Globus pallidus (tissue), 1 donor: ENCODE results near the gene SLC8A1.

Source experiments
- DNase-seq: peaks from one replicate; pipeline ENCODE4 v3.0.0-alpha.2; 2015; ENCODE audit warnings: low spot score

SLC8A1 gene

DNA sequence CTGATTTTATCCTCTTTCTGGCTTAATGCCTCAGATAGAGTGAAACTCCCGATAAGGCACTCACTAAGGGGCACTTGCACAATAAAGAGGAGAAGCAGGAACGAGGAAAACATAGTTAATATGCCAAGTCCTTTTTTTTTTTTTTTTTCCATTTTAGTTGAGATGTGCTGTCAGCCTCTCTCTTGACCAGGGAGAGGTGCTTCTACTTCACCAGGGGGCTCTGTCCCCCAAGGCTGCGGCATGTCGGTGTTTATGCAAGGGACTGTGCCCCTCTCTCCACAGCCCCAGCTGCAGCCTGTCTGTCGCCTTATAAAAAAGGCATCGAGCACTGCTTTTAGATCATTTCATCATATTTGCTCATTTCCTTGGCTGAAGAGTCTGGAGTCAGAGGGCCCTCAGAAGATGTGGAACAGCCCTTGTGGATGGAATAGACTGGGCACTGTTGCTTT lies 178.1 kb downstream of the SLC8A1 start:
- no peak for DNase-seq

DNA sequence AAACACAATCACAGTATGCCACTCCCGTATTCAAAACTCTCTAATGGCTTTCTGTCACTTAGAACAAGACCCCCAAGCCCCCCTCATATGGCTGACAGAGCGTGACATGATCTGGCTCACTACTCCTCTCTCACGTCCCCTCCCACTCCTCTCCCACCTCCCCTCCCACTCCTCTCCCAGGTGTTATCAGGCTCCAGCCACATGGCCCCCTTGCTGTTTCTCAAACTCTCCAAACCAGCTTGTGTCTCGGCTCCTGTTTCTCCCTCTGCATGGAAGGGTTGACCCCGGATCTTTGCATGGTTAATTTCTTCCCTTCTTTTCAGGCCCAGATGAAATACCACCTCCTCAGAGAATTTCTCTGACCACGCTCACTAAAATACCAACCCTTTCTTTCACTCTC lies 180.8 kb downstream of the SLC8A1 start:
- no peak for DNase-seq

DNA sequence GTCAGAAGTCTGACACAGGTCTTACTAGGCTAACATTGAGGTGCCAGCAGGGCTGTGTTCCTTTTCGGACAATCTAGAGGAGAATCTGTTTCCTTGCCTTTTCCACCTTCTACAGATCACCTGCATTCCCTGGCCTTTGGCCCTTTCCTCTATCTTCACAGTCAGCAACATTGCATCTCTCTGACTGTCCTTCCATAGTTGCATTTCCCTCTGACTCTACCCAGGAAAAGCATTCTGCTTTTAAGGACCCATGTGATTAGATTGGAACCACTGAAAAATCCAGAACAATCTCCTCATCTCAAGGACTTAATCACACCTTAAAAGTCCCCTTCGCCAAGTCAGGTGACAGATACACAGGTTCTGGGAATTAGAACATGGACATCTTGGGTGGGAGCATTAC lies 181.5 kb downstream of the SLC8A1 start:
- no peak for DNase-seq

DNA sequence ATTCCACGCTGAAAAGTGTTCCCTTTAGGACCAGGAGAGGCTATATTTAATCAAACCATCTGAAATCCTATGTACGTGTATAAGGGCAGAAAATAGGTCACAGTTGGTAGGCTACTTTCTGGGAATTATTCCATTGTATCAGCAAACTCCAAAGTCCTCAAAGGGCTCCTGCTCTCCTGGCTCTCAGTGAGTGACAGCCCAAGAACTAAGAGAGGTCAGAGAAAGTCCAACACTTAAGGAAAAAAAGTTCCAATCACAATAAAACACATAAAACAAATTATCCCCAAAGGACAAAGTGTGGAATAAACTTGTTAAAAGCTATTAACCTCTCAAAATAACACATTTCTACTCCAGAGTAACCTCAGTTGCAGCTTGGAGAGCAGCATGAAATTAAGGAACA lies 183.3 kb downstream of the SLC8A1 start:
- DNase-seq, result no peak

DNA sequence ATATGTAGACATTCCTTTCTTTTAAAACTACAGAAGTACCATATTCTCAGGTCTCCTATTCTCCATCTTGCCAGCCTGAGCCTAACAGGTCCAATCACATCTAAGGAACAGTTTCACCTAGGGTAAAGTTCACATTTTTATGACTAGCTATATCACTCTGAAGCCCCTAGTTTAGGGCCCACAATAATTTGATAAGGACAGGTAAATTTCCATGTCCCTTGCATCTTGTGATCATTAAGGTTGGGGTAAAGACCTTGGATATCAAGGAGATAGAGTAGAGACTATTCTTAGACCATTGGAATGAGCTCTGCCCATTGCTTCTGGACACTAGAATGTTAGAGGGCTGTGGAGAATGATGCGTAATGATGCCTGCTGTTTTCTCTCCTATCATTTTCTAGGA lies 185.7 kb downstream of the SLC8A1 start:
- DNase-seq, result no peak

DNA sequence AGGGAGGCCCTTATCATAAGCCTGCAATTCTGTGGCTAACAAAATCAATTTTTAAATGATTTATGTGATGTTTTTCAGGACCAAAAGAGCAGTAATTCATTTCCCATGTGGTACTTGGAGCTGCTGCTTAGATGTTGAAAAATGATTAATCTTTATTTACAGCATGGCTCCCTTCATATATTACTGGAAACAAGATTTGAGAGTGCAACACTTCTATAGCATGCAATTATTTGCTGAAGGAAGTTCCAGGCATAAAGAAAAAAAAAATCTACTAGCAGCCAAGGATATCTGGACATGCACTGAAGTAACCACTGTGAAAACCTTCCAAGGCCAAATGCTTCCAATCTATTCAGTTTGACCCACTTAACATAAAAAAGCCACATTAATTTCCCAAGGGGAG lies 186.3 kb downstream of the SLC8A1 start:
- DNase-seq, result no peak

DNA sequence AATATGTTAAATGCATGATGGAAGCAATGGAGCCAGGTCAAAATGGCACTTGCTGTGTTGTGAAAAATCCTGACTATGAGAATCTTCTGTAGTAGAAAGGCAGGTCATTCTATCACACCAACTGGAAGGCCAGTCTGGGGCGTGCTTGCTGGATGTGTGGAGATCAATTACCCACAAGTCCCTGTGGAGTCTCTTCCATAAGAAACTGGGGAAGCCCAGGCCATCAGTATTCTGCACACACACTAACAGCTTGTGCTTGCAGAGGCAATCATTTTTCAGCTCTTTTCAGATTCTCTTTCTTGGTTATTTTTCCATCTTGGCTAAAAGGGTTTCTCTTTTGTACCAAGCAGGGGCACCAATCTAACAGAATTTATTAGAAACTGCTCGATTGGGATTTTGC lies 190.8 kb downstream of the SLC8A1 start:
- DNase-seq, result no peak

DNA sequence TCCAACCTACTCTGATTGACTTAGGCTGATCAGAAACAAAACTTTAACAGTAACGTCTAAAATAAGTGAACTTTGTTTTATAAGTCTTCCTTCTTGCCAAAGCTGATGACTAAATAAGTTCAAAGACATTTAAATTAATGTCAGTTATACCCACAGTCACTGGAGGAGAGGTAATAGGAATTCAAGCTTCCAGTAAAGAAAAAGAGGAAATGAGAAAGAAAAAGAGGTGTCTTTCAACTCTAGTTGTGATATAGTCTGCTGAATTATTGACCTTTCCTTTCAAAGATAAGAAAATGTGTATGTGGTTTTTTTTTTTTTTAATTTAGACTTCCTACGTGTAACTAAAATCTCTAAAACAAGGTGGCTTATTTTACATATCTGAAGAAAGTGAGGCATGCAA lies 191.5 kb downstream of the SLC8A1 start:
- DNase-seq, result no peak

DNA sequence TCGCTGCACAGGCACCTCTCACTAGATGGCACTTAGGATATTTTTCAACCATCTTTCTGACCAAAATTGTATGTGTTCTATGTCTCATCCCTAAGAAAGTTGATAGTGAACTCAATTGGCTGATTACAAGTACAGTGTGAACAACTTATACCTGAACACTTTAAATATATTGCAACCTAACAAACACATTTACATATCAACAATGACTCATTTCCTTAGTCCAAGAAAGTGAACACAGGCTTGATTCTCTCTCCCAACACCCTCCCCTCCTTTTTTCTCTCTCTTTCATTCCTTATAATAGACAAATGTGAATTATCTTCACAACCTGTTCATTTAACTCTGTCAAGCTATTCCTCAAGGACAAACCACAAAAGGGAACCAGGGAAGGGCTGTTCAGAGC lies 192.0 kb downstream of the SLC8A1 start:
- no peak for DNase-seq

DNA sequence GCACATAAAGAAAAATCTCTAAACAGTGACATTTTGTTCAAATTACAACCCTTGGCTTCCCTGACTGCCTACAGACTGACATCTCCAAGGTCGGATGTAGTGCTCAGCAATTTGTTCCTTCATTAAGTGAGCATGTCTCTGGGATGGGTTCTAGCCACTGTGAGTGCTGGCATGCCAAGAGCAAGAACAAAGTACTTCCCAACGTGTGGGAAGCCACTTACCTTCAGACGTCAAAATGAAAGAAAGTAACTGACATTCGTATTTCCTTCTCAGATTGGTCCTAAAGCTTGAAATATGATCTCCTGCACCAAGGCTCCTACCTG lies 193.8 kb downstream of the SLC8A1 start:
- DNase-seq, result no peak

DNA sequence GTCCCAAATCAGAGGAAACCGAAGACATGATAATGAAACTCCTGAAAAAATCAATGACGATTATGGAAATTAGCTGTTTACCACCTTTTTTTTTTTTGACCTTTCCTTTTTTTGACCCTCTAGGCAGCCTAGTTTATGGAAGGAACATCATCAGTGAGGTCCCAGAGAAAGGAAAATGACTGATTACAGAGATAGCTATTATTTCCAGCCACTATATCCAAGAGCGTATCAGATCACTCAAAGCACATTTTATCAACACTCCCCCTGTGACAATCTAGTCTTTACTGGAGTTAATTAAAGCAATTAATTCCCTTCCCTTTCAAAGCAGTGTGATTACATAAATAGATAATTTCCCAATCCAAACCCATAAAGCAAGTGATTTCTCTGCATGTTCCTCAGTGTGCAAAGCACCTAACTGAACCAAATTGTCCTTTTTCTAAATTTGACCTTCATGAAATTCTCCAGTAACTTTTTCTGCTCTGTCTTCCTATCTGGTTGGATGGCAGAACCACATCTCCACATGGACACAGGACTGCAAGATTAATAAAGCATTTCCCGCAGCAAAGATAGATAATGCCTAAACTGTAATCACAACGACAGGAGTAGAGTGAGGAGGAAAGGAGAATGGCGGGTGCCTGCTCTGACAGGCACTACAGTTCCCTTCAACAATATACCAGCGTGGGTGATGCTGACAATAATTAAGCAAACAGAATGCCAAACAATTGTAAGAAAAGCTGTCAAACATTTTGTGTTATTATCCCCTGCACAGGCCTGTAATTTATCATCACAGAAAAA lies 194.4 kb downstream of the SLC8A1 start:
- DNase-seq, result no peak

DNA sequence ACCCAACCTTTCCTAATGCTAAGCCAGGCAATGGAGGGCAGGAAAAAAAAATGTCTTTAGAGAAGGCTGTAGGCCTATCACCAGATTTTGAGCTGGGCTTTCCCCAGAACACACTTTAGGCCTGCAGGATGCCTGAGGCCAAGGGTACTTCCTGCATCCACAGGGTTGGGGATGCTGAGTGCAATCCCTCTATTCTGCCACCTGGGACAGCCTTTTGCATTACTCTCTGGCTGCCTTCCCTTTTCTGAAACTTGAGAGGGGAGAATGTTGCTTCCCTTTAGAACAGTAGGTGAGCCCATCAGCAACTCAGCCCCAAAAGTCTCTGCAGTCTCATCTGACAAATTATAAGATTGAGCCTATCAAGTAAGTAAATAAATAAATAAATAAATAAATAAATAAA lies 195.2 kb downstream of the SLC8A1 start:
- no peak for DNase-seq

DNA sequence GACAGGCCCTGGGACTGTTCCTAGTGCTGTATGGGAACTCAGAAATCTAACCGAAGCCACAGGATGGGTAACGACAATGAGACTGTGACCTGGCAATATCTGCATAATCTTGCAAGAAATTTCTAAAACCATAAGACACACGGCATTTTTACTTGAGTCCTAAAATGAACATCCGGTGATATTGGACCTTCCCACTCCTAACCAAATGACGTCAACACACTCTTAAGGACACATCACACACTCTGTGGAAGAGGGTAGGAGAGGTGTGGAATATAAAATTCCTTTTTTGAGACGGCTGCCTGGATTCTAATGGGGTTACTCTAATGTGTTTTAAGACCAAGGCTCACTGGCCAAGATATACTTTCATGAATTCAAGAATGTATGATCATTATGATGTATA lies 195.9 kb downstream of the SLC8A1 start:
- DNase-seq, result no peak

DNA sequence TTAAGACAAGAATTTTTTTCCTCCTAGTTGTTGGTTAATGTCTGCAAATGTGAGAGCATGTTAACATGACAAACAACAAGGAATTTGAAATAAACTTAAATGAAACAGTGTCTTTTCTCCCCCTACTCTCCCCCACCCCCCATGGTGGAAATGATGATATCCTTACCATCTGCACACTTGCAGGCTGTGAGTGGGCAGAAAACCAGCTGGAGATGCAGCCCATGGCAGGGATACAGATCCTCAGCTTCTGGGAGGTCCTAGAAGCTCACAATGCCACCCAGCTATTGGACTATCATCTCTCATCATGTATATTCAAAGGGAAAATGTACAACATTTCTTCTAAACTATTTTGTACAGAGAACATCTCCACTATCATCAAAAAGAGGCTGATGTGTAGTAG lies 196.8 kb downstream of the SLC8A1 start:
- DNase-seq, result no peak

DNA sequence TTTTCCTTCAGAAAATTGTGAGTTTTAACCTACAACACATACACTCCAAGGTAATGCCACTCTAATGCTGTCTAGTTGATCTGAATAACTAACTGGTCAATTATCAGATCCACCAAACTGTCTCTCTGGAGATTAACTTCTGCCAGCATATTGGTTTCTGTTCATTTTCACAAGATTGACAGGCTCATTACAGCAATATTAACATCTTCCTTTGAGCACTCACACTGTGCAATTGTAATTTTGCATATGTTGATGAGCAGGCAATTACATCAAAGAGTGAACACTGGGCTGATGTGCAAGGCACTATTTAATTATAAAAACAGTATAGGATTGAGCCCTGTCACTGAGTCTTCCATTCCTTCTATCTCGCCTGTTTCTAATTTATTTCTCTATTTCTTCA lies 197.3 kb downstream of the SLC8A1 start:
- no peak for DNase-seq

DNA sequence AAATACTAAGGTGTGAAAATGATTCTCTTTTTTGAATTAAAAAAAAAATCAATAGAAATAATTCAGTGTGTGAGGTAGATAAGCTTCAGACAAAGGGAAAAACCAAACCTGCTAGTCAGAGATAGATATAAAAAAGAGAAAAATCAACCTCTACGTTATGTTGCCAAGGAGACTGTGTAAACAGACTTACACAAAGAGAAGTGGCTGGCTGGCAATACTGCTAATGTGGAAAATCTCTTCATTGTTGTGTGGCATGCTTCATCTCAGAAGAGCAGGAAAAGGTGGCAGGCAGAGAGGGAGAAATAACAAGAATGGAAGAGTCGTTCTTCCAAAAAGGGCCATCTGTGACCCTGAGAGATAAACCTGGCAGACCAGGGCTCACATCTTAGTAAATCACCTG lies 200.8 kb downstream of the SLC8A1 start:
- no peak for DNase-seq

DNA sequence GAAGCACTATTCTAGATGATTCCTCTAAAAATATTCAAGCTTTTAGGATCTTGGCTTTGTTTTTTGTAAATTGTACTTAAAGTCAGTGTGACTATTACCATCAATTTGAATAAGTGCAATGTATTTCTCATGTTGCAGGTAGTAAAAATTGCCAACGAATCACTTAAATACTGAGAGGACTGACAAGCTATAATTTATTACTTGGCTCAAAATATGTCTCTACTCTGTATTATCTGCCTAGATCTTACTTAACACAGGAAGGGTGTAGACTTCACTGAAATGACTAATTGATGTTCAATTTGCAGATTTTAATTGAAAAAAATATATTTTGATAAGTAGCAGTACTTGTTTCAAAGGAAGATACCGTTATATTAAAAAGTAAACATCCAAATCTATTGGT lies 202.3 kb downstream of the SLC8A1 start:
- no peak for DNase-seq

DNA sequence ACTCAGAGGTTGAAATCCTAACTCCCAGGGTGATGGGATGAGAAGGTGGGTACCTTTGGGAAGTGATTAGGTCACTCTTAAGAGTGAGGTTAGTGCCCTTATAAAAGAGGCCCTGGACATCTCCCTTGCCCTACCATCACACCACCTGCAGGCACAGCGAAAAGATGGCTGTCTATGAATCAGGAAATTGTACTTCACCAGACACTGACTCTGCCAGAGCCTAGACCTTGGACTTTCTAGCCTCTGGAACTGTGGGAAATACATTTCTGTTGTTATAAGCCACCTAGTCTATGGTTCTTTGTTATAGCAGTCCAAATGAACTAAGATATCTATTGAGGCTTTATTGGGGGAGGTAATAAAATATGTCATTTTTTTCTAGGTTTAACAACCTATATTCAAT lies 203.6 kb downstream of the SLC8A1 start:
- no peak for DNase-seq

DNA sequence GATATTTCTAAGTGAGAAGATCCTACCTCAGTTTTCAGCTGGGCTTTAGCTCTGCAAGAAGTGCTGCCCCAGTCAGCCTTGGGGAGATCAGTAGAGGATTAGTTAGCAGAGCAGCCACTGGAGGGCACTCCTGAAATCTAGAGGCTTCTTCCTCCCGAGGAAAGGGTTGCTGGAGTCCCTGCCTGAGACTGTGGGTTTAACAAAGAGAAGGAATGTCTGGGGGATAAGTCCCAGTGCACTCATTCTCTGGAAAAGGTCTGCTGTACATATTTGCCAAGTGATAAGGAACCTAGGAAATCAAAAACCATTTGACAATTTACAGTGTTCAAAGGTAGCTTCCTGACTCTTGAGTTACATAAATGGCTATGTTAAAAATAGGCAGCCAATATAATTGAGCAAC lies 207.2 kb downstream of the SLC8A1 start:
- peak; percentile 21 for DNase-seq

DNA sequence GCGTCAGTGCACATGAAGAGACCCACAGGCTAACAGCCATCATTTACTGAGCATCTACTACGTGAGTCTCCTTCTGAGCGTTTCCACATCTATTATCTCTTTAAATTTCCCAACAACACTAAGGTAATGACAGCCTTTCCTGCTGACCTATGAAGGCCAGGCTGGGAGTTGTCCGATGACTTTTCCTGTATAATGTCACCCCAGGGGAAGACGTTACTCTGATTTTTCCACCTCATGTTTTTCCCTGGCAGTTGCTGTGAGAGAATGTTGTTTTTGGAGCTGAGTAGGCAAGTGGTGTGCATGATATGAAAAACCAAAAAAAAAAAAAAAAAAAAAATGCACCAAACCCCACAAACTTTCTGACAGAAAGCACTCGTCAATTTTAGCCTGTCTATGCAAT lies 207.6 kb downstream of the SLC8A1 start:
- DNase-seq, result no peak

DNA sequence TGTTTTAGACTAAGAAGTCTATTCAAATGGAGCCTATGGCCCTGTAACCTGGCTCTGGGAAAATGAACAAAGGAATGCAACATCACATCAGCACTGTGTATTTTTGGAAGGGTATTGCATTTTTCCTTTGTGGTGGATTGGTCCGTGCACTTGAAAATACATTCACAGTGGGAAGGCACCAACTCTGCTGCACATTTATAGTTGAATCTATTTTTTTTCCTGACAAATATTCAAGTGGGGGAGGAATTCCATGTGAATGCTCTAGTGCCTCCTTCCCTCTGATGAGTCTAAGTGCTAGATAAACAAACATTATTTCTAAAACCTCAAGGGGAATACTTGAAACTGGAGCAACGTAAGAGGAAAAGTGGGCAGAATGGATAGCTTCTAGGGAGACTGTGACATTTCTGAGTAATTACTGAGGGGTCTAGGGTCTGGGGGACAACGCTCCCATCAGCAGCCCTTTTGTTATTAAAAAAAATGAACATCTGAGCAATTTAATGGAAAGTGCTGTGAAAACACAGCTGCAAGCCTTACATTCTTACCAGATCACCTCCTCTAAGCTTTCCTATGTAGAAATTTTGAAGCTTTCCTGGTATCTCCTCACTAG lies 208.2 kb downstream of the SLC8A1 start:
- no peak for DNase-seq

DNA sequence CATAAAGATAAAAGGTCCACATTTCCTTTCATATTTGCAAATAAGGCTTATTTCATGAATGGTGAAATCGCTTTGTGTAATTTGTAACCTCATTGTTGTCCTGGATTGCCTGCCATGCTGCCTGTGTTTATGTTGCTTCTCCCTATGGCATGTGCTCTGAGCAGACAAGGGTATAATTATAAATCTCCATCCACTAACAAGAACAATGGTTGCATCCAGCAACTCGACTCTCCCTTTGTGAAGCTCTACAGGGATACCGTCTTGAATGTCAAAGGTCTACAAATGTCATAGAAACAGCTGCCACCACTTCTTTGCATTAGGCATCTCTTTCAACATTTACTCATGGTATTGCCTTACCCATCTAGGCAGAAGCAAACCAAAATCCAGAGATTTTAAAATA lies 209.6 kb downstream of the SLC8A1 start:
- DNase-seq, result no peak

DNA sequence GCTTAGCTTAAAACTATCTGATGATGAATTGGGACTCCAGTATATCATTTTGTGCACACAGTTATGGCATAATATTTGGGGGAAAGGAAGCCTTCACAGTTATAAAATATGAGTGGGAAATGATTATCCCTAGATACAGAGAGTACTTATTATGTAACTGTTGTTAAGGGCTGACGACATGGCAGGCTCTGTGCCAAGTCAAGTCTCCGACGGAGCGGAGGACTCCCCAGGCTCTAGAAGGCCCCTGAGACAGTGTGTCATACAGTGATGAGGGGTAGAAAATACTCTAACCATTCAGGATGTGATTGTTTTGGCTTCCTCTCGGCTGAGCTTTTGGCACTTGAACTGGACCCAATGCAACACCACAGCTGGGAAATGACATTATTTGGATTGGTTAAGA lies 211.8 kb downstream of the SLC8A1 start:
- DNase-seq, result no peak
